Ascending aorta (tissue), 2 donors: Measurements from ENCODE around the gene ARL6. TPM values are rescaled to one million over a fixed set of nuclear protein-coding genes. Genes with fewer than 3 reads are reported as not detected.

Experiments used
- DNase-seq, 2 donors: peaks; one replicate each; pipeline ENCODE4 v3.0.0-alpha.2; 2019; ENCODE audit warnings: low spot score in 2 of 2
- H3K27ac ChIP-seq, 2 donors: fragments of 200-600 bp; sonication (generic); one replicate each; pipeline ENCODE4 v1.5.1; 2016 to 2017; ENCODE audit warnings: mild to moderate bottlenecking in 1 of 2
- H3K27me3 ChIP-seq: fragments of 200-600 bp; sonication (generic); one replicate; pipeline ENCODE4 v1.5.1; 2017
- H3K36me3 ChIP-seq, 2 donors: fragments of 200-600 bp; sonication (generic); one replicate each; pipeline ENCODE4 v1.5.1; 2016
- H3K4me1 ChIP-seq, 2 donors: fragments of 200-600 bp; sonication (generic); one replicate each; pipeline ENCODE4 v1.5.1; 2016 to 2017; ENCODE audit warnings: mild to moderate bottlenecking in 1 of 2
- H3K4me3 ChIP-seq, 2 donors: fragments of 200-600 bp; sonication (generic); one replicate each; pipeline ENCODE4 v1.5.1; 2016 to 2017; ENCODE audit warnings: mild to moderate bottlenecking in 1 of 2
- H3K9me3 ChIP-seq, 2 donors: fragments of 200-600 bp; sonication (generic); one replicate each; pipeline ENCODE4 v1.5.1; 2016
- intact Hi-C: fragments of 100-400 bp; cut with DNase I; formaldehyde crosslinking; loops from one replicate; pipeline ENCODE4 v1.15.1; 2023
- total RNA-seq: library from RNA; depleted of rRNA; stranded (reverse); fragments of >200 nt; gene quantifications from one replicate; pipeline ENCODE4 v1.1.0, GENCODE V29; 2016
- TF ChIP-seq, protein P1 (sequence below), 3 experiments: fragments of 200-600 bp in 2 of 3; fragments of 450-650 bp in 1 of 3; sonication (generic) in 2 of 3; IDR thresholded peaks; one replicate each; pipeline ENCODE4 v1.5.1; 2016 to 2019; ENCODE audit warnings: antibody characterized with exemption in 3 of 3, mild to moderate bottlenecking in 1 of 3, moderate library complexity in 1 of 3

ARL6 gene
- total RNA-seq, 1 donor from 2014 or later = 18.5 TPM

GRCh38 chr3:97821287-97821773, 56.8 kb downstream of the ARL6 start:
- H3K27me3 ChIP-seq = no peaks in the 10 kb centered on the region
- no peaks in the 10 kb centered on the region for H3K9me3 ChIP-seq
- H3K27ac ChIP-seq = peak overlapping the region; percentile 76 to 92
- DNase-seq = peak in 1 of 2 donors; percentile 70
- H3K36me3 ChIP-seq = no peaks in the 10 kb centered on the region
- H3K4me1 ChIP-seq = peaks cover 0 to 3% of the 10 kb centered on the region in 2 donors
- peak overlapping the region; percentile 65 to 94 for H3K4me3 ChIP-seq
- TF ChIP-seq, protein P1, sequence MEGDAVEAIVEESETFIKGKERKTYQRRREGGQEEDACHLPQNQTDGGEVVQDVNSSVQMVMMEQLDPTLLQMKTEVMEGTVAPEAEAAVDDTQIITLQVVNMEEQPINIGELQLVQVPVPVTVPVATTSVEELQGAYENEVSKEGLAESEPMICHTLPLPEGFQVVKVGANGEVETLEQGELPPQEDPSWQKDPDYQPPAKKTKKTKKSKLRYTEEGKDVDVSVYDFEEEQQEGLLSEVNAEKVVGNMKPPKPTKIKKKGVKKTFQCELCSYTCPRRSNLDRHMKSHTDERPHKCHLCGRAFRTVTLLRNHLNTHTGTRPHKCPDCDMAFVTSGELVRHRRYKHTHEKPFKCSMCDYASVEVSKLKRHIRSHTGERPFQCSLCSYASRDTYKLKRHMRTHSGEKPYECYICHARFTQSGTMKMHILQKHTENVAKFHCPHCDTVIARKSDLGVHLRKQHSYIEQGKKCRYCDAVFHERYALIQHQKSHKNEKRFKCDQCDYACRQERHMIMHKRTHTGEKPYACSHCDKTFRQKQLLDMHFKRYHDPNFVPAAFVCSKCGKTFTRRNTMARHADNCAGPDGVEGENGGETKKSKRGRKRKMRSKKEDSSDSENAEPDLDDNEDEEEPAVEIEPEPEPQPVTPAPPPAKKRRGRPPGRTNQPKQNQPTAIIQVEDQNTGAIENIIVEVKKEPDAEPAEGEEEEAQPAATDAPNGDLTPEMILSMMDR (IDR thresholded peaks at IDR 0.05) = no peak
- intact Hi-C loops = loop anchor here (1.0 to 10.0 kb wide), 2 partner anchors 151 to 703 kb away; partner anchors contain the start of genes CLDND1 and RIOX2

DNA sequence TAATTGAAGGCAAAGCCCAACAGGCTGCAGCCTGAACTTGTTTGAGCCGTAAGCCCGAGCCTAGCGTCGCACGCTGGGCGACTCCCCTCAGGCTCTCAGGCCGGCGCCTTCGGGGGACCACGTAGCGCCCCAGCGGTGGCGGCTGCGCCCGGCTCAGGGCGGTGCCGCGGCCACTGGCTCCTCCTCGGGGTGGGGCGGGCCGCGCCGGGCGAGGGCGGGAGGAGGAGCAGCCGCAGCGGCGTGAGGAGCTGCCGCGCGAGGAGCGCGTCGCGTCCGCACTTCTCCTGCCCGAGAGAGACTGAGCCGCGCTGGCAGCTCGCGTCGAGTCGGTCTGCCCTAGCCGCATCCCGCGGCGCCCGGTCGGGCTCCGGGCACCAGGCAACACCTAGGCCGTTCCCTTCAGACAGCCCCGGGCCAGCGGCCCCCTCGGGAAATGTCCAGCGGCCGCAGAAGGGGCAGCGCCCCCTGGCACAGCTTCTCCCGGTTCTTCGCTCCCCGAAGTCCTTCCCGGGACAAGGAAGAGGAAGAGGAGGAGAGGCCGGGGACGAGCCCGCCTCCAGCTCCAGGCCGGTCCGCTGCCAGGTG, 57.3 kb downstream of the ARL6 start, which contains the start of gene CRYBG3:
TSS of gene CRYBG3 (plus strand) at position 238 of the 585 bp plus-strand sequence. CDS start at position 434, 196 bp downstream.
- Histone ChIP-seq H3K27ac (peak within 1 kb of the TSS; percentile 76 to 92), H3K4me3 (peak within 1 kb of the TSS; percentile 65 to 94), H3K9me3 (no peaks in the 10 kb centered on the region), H3K27me3 (no peaks in the 10 kb centered on the region), H3K4me1 (peaks cover 0 to 3% of the 10 kb centered on the region in 2 donors), H3K36me3 (no peaks in the 10 kb centered on the region)
- TF ChIP-seq, protein P1 (IDR thresholded peaks at IDR 0.05) = peak in 2 of 3 experiments; percentile 24 to 34
- intact Hi-C loops = loop anchor here (1.0 to 10.0 kb wide), 3 partner anchors 57 to 703 kb away; partner anchors contain the start of genes ARL6, CLDND1 and RIOX2
- peak; percentile 27 to 86 for DNase-seq

DNA sequence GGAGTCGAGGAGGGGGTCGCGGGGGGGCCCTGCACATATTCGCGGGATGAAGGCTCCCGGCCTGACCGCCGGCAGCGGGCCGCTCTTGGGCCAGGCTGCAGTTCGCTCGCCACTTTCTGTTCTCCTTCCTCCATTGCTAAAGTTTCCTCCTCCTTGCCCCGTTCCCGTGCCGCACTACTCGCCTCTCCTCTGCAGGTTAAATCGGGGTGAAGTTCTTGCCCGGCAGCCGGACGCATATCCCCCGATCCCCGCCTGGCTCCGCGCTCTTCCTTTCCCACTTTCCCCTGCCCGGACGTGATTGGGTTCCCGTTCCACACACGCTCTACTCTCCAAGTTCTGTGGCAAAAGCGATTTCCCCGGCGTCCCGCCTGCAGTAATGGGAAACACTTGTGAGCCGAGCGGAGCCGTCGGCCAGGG, 57.8 kb downstream of the ARL6 start:
- peak in 1 of 2 donors; percentile 79 for DNase-seq
- no peaks in the 10 kb centered on the region for H3K9me3 ChIP-seq
- peaks cover 0 to 3% of the 10 kb centered on the region in 2 donors for H3K4me1 ChIP-seq
- H3K4me3 ChIP-seq = peak overlapping the region; percentile 65 to 94
- H3K27ac ChIP-seq = peak overlapping the region; percentile 76 to 92
- intact Hi-C loops = loop anchor here (2.0 to 10.0 kb wide), 2 partner anchors 58 to 702 kb away; partner anchors contain the start of genes ARL6 and CLDND1
- H3K36me3 ChIP-seq = no peaks in the 10 kb centered on the region
- H3K27me3 ChIP-seq = no peaks in the 10 kb centered on the region
- TF ChIP-seq, protein P1 (IDR thresholded peaks at IDR 0.05) = no peak

DNA sequence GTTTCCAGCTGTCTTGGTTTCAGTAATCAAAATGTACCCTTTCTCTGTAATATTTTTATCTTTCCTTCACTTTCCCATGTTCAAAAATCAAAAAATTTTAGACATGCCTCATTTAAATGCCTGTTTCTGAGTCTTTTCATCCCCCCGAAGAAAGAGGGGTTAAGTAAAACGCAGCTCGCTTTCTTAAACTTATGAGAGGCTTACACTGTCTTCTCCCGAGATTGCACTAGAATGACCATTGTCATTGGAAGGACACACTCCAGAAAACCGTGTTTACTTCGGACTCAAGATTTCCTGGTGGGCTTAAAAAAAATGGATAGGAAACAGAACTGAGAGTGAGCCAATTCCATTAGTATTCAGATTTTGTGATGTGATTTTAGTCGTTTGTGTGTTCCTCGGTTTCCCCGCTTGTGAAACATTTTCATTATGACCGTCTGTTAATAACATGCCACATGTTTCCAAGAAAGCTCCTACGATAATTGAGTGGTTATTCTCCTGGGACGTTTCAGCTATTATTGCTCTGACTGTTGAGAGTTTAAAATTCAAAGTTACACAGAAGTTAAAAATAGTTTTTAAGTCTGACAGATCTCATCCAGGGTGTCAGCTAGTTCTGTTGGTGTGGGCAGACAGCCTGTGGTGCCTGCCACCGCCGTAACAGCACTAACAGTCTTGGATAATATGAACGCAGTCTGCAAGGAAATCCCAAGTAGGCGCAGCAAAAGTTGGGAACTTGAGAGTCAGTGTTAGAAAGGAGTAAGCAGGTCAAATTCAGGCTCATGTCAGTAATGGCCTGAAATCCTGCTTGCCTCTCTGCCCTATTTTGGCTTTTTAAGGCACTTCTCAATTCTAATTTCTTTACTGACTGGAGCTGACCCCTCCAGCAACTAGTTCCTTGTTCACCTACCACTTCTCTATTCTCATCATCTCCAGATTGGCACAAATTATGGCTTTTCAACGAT, 58.8 kb downstream of the ARL6 start:
- Histone ChIP-seq H3K27me3 (no peaks in the 10 kb centered on the region), H3K27ac (no peak overlapping the region), H3K36me3 (no peaks in the 10 kb centered on the region), H3K4me3 (peak overlapping the region; percentile 65 to 94), H3K9me3 (no peaks in the 10 kb centered on the region), H3K4me1 (peaks cover 0 to 3% of the 10 kb centered on the region in 2 donors)
- intact Hi-C loops = loop anchor here (2.0 to 10.0 kb wide), 2 partner anchors 59 to 701 kb away; partner anchors contain the start of genes ARL6 and CLDND1
- no peak for DNase-seq
- TF ChIP-seq, protein P1 (IDR thresholded peaks at IDR 0.05) = no peak

DNA sequence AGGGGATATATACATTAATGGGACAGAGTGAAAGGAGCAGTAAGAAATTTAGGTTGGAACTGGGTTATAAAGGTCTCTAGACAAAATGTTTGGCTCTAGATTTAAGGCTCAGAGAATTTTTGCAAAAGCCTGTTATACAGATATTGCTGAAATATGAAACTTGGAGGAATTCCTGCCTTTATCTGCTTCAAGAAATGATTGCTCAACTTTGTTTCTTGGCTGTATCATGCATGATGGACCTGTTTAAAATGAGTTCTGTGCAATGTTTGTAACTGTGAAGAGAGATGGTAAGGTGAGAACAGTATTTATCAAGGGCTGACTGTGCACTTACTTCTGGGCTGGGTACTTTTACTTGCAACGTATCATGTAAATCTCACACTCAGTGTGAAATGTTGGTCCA, 60.5 kb downstream of the ARL6 start:
- H3K27ac ChIP-seq = no peak overlapping the region
- no peaks in the 10 kb centered on the region for H3K36me3 ChIP-seq
- intact Hi-C loops = loop anchor here (10.0 kb wide), 1 partner anchor 700 kb away; the partner anchor contains the start of gene CLDND1
- TF ChIP-seq, protein P1 (IDR thresholded peaks at IDR 0.05) = no peak
- no peak for DNase-seq
- H3K9me3 ChIP-seq = no peaks in the 10 kb centered on the region
- H3K27me3 ChIP-seq = no peaks in the 10 kb centered on the region
- H3K4me3 ChIP-seq = no peak overlapping the region
- H3K4me1 ChIP-seq = peaks cover 0 to 3% of the 10 kb centered on the region in 2 donors
